Mesothelial cell of epicardium (in vitro differentiated cells): ENCODE results near the gene RDM1. TPM values are rescaled to one million over a fixed set of nuclear protein-coding genes. Genes with fewer than 3 reads are reported as not detected.

Experiments used
- DNase-seq, 2 experiments: peaks; one replicate each; pipeline ENCODE4 v3.0.0; 2021; ENCODE audit warnings: low spot score in 2 of 2; ENCODE audit not compliant: unreplicated experiment in 2 of 2
- H3K27ac Mint-ChIP-seq: 2 replicates; pipeline ENCODE4 v1.8.0; 2021; ENCODE audit warnings: mixed read lengths
- H3K27me3 Mint-ChIP-seq: 2 replicates; pipeline ENCODE4 v1.8.0; 2021; ENCODE audit warnings: low read depth, mixed read lengths
- H3K36me3 Mint-ChIP-seq: 2 replicates; pipeline ENCODE4 v1.8.0; 2021; ENCODE audit warnings: mixed read lengths
- H3K4me1 Mint-ChIP-seq: 2 replicates; pipeline ENCODE4 v1.8.0; 2021; ENCODE audit warnings: mixed read lengths
- H3K4me3 Mint-ChIP-seq: 2 replicates; pipeline ENCODE4 v1.8.0; 2021; ENCODE audit warnings: mild to moderate bottlenecking, moderate library complexity, mixed read lengths
- H3K9me3 Mint-ChIP-seq: 2 replicates; pipeline ENCODE4 v1.8.0; 2021; ENCODE audit warnings: mixed read lengths
- CTCF ChIP-seq: fragments of 200-600 bp; sonication (generic); IDR thresholded peaks from one replicate; pipeline ENCODE4 v1.5.0; 2021; ENCODE audit warnings: antibody characterized with exemption; ENCODE audit not compliant: unreplicated experiment
- total RNA-seq: library from RNA; stranded (reverse); gene quantifications from 3 replicates; pipeline ENCODE4 v1.2.1, GENCODE V29; 2021

Gene RDM1
- total RNA-seq, 1 donor from 2014 or later = 3.4 TPM

- H3K36me3 Mint-ChIP-seq = peaks cover 2% of the 10 kb centered on the region
- H3K9me3 Mint-ChIP-seq = peaks cover 21% of the 10 kb centered on the region
- TF ChIP-seq CTCF = no peak
- no peaks in the 10 kb centered on the region for H3K4me1 Mint-ChIP-seq
- no peak overlapping the region for H3K4me3 Mint-ChIP-seq
- no peak for DNase-seq
- no peaks in the 10 kb centered on the region for H3K27me3 Mint-ChIP-seq
- H3K27ac Mint-ChIP-seq = no peak overlapping the region
Measured at GRCh38 chr17:35917519-35918213, 12.9 kb downstream of the RDM1 start.

GRCh38 chr17:35915153-35915964, 15.2 kb downstream of the RDM1 start:
- DNase-seq = no peak
- Mint-ChIP-seq H3K4me1 (no peaks in the 10 kb centered on the region), H3K9me3 (peaks cover 21% of the 10 kb centered on the region), H3K27ac (no peak overlapping the region), H3K4me3 (no peak overlapping the region), H3K27me3 (no peaks in the 10 kb centered on the region), H3K36me3 (peaks cover 2% of the 10 kb centered on the region)
- no peak for TF ChIP-seq CTCF

GRCh38 chr17:35914354-35914753, 16.2 kb downstream of the RDM1 start:
- Mint-ChIP-seq H3K27ac (no peak overlapping the region), H3K9me3 (peaks cover 21% of the 10 kb centered on the region), H3K36me3 (peaks cover 2% of the 10 kb centered on the region), H3K27me3 (no peaks in the 10 kb centered on the region), H3K4me1 (no peaks in the 10 kb centered on the region), H3K4me3 (no peak overlapping the region)
- no peak for TF ChIP-seq CTCF
- no peak for DNase-seq

GRCh38 chr17:35913609-35914008, 17.0 kb downstream of the RDM1 start:
- Mint-ChIP-seq H3K27me3 (no peaks in the 10 kb centered on the region), H3K27ac (no peak overlapping the region), H3K4me3 (no peak overlapping the region), H3K9me3 (peaks cover 27% of the 10 kb centered on the region), H3K4me1 (no peaks in the 10 kb centered on the region), H3K36me3 (peaks cover 2% of the 10 kb centered on the region)
- DNase-seq = no peak
- no peak for TF ChIP-seq CTCF

GRCh38 chr17:35912942-35913341, 17.6 kb downstream of the RDM1 start:
- Mint-ChIP-seq H3K4me1 (no peaks in the 10 kb centered on the region), H3K9me3 (peaks cover 24% of the 10 kb centered on the region), H3K36me3 (no peaks in the 10 kb centered on the region), H3K27me3 (no peaks in the 10 kb centered on the region), H3K27ac (no peak overlapping the region), H3K4me3 (no peak overlapping the region)
- no peak for DNase-seq
- TF ChIP-seq CTCF = no peak
